ENCODE data around the gene CD58.

CD58 gene

GRCh38 chr1:116491700-116492357 lies 79.0 kb downstream of the CD58 start:
- DNase-seq = peak; percentile 29

- peak; percentile 61 for DNase-seq
Measured at GRCh38 chr1:116490588-116490987, 80.2 kb downstream of the CD58 start.

DNA sequence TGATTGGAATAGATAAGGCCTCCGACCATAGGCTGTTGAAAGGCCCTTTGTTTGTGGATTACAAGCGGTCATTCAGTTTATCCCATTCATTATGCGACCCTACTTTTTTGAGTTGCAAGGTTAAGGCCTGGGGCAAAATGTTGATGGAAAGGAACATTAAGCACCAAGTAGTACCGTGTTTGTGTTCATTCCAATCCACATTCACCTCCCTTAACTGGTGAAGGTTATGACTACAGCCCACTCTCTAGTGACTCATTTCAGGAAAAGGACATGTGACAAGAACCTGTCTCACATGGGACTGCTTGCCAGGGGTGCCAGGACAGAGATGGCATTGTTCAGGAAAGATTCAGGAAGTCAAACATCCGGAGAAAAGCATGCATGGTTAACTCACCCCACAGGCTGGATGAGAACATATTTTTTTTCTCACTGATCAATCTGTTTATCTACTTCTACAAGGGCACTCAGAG lies 81.6 kb downstream of the CD58 start:
- DNase-seq = no peak

- peak; percentile 48 for DNase-seq
Measured at GRCh38 chr1:116488071-116488470, 82.8 kb downstream of the CD58 start.

- no peak for DNase-seq
Measured at GRCh38 chr1:116487583-116487982, 83.2 kb downstream of the CD58 start.

GRCh38 chr1:116487031-116487430 lies 83.8 kb downstream of the CD58 start:
- DNase-seq = no peak

- no peak for DNase-seq
Measured at GRCh38 chr1:116486424-116486823, 84.4 kb downstream of the CD58 start.

DNA sequence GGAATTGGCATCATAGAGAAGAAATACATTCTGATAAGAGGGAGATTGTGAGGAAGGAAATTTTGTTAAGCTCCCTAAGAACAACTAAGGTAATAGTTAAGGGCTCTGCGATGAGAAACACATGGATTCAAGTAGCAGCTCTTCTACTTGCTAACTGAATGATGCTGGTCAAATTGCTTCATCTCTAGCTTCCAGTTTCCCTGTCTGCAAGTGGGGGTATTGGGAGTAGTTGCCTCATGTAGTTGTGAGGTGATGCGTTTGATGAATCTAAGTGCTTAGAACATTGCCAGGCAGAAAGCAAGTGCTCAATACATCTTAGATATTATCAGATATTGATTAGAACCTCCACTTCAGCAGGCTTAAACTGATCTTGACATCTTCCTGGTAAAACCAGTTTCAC lies 84.8 kb downstream of the CD58 start:
- no peak for DNase-seq

- peak; percentile 85 for DNase-seq
Measured at GRCh38 chr1:116485071-116485735, 85.6 kb downstream of the CD58 start.

- peak; percentile 14 for DNase-seq
Measured at GRCh38 chr1:116483481-116484309, 87.1 kb downstream of the CD58 start.

- no peak for DNase-seq
Measured at GRCh38 chr1:116482490-116482889, 88.3 kb downstream of the CD58 start.

- no peak for DNase-seq
Measured at GRCh38 chr1:116481934-116482333, 88.9 kb downstream of the CD58 start.

DNA sequence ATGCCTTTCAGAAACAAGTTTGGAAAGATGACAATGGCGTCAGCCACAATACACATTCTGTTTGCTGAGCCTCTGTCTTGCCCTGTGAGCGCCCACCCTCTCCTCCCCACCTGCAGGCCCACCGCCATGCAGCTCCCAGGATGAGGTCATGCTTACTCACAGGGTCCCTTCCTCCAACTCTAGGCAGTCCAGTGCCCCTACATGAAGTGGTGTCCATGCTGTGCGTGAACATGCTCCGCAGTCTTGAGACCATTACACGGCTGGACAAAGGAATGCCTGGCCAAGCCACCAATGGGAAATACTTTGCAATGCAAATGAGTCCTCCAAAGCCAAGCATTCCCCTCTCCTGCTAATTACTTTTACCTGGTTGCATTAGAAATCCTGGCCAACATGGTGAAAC lies 92.2 kb downstream of the CD58 start:
- no peak for DNase-seq

DNA sequence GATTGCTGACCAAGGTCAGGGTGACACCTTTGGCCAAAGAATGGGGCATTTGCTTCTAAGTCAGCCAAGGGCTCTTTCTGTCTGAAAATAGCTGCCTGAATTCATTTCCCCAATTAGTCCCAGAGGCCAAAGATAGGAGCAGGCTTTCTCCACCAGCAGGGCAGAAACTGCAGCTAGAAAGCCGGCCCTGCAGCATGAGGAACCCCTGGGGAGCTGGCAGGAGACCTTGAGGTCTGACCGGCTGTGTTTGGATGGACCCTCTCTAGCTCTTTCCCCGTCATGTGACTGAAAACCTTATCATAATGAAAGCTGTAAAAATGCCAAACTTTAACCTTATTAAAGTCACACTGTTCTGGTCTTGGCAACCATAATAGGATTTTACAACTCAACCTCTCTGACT lies 93.4 kb downstream of the CD58 start:
- no peak for DNase-seq

DNA sequence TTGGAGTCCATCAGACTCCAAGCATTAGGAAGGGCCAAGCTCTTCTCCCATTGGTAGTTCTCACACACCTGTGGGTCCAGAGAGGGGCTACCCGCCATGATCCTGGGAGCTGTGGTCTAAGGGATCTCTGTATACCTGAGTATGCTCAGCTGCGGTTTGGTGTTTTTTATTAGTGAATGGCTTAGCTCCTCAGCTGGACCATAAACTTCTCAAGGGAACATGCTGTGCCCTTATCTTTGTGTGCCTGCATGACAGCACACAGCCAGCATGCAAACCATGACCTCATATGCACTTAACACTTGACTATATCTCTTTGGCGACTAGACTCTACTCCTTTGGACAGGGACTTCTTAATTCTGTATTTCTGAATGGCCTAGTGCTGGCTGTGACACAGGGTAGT lies 94.5 kb downstream of the CD58 start:
- no peak for DNase-seq

DNA sequence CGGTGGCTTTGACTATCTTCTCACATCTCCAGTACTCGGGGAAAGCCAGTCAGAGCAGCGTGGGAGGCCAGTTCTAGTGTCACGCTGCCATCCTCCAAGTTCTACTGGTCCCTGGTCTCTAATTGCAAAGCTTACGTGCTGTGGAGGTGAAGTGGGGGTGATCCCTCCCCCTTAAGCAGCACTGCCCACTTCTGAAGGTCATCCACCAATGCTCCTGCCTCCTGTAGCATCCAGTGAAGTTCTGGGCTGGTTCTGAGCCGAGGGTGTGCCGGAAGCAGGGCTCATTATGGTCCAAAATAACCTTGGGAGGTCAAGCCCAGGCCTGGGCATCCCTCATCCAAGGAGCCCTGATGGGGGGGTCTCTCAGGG lies 95.0 kb downstream of the CD58 start:
- no peak for DNase-seq

GRCh38 chr1:116474921-116475849 lies 95.6 kb downstream of the CD58 start:
- no peak for DNase-seq

DNA sequence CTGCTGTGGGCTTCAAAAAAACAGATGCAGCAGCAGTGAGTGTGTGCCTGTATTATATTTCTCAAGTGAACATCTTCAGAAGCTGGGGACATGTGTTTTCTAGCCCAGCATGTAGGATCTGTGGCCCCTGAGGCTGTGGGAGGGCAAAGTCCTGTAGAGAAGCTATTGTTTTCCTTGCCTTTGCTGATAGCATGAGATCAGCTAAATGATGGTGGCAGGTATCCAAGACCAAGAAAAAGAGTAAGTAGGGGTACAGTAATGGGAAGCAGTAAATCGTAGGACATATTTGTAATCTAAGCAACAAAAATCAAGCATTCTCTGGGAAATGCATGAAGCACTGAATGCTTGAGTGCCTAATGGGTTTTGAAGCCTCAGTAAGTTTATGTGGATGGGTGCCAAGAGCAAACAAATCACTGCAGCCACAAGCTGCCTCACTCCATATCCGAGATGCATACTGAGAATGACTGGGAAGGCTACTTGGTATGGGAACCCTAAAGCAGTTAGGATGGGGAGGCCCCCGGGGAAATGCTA lies 98.3 kb downstream of the CD58 start:
- peak; percentile 99 for DNase-seq

GRCh38 chr1:116471241-116471640 lies 99.6 kb downstream of the CD58 start:
- DNase-seq = peak; percentile 75

GRCh38 chr1:116470671-116471070 lies 100.2 kb downstream of the CD58 start:
- DNase-seq = peak; percentile 7

- no peak for DNase-seq
Measured at GRCh38 chr1:116466810-116467557, 103.8 kb downstream of the CD58 start.
